Gastrocnemius medialis (tissue), 4 donors: Measurements from ENCODE around the gene GPC4. TPM values are rescaled to one million over a fixed set of nuclear protein-coding genes. Genes with fewer than 3 reads are reported as not detected.

Experiments used
- ATAC-seq, 2 donors: fragments of 150-250 bp; one replicate each; pipeline ENCODE4 v1.9.1; 2016
- DNase-seq, 2 donors: peaks; one replicate each; pipeline ENCODE4 v3.0.0-alpha.2; 2019
- H3K27ac ChIP-seq, 4 donors: fragments of 200-600 bp; sonication (generic); 1 replicate in 1 of 4; 2 replicates in 3 of 4; pipeline ENCODE4 v1.5.1; 2016 to 2018; ENCODE audit warnings: mild to moderate bottlenecking in 2 of 4, moderate library complexity in 1 of 4
- H3K27me3 ChIP-seq, 3 donors: fragments of 200-600 bp; sonication (generic) in 2 of 3; 1 replicate in 1 of 3; 2 replicates in 2 of 3; pipeline versions ENCODE4 v1.5.1 to v1.6.0; 2016 to 2019; ENCODE audit warnings: mild to moderate bottlenecking in 1 of 3, moderate library complexity in 1 of 3
- H3K36me3 ChIP-seq, 2 donors: fragments of 200-600 bp; sonication (generic) in 1 of 2; one replicate each; pipeline ENCODE4 v1.5.1; 2017 to 2018
- H3K4me1 ChIP-seq, 2 donors: fragments of 200-600 bp; sonication (generic) in 1 of 2; one replicate each; pipeline ENCODE4 v1.5.1; 2016 to 2017; ENCODE audit warnings: mild to moderate bottlenecking in 2 of 2
- H3K4me3 ChIP-seq, 4 donors: fragments of 200-600 bp; sonication (generic) in 3 of 4; 1 replicate in 1 of 4; 2 replicates in 3 of 4; pipeline ENCODE4 v1.5.1; 2016 to 2019; ENCODE audit warnings: mild to moderate bottlenecking in 2 of 4
- H3K9me3 ChIP-seq, 3 donors: fragments of 200-600 bp; sonication (generic) in 2 of 3; 1 replicate in 1 of 3; 2 replicates in 2 of 3; pipeline ENCODE4 v1.5.1; 2016 to 2019
- CTCF ChIP-seq, 5 experiments: fragments of 450-650 bp in 3 of 5; fragments of 200-600 bp in 2 of 5; sonication (generic) in 2 of 5; IDR thresholded peaks in 4 of 5; conservative IDR thresholded peaks in 1 of 5; 1 replicate in 4 of 5; 2 replicates in 1 of 5; pipeline ENCODE4 v1.5.1; 2016 to 2019; ENCODE audit warnings: antibody characterized with exemption in 5 of 5, mild to moderate bottlenecking in 3 of 5, moderate library complexity in 3 of 5
- POLR2A ChIP-seq, 2 donors: fragments of 450-650 bp; IDR thresholded peaks; one replicate each; pipeline ENCODE4 v1.6.1; 2017; ENCODE audit warnings: antibody characterized with exemption in 2 of 2, mild to moderate bottlenecking in 2 of 2, moderate library complexity in 2 of 2
- in situ Hi-C, 4 donors: fragments of 200-750 bp; cut with MboI; loops; one replicate each; pipeline versions ENCODE4 v1.15.0 to v1.8.0; 2017; ENCODE audit warnings: low sequenced_read_pairs in 4 of 4
- intact Hi-C: fragments of 100-400 bp; cut with DNase I; formaldehyde crosslinking; loops from one replicate; pipeline ENCODE4 v1.15.1; 2023; ENCODE audit warnings: low total_unique reads
- total RNA-seq, 4 donors: library from RNA; depleted of rRNA; stranded (reverse); fragments of >200 nt; gene quantifications; one replicate each; pipeline versions ENCODE4 v1.1.0 to v1.2.3, GENCODE V29; 2016

Gene GPC4
- total RNA-seq, 4 donors from 2014 or later = 3.1 to 14.9 (median 9.6) TPM

GRCh38 chrX:133306316-133306715, 109.0 kb downstream of the GPC4 start:
- Histone ChIP-seq H3K4me3 (no peak overlapping the region), H3K27me3 (no peaks in the 10 kb centered on the region), H3K27ac (no peak overlapping the region), H3K9me3 (no peaks in the 10 kb centered on the region), H3K36me3 (no peaks in the 10 kb centered on the region), H3K4me1 (peaks cover 5 to 9% of the 10 kb centered on the region in 2 donors)
- DNase-seq (no peak), ATAC-seq (no peak)
- intact Hi-C loops = no loop called here
- TF ChIP-seq POLR2A (IDR thresholded peaks at IDR 0.05) (no peak), CTCF (IDR thresholded peaks at IDR 0.05 in 4 of 5, conservative IDR thresholded peaks at IDR 0.05 in 1 of 5) (no peak)
- in situ Hi-C loops = no loop called here

- no peak for TF ChIP-seq CTCF (IDR thresholded peaks at IDR 0.05 in 4 of 5, conservative IDR thresholded peaks at IDR 0.05 in 1 of 5)
- TF ChIP-seq POLR2A (IDR thresholded peaks at IDR 0.05) = no peak
- Histone ChIP-seq H3K27me3 (no peaks in the 10 kb centered on the region), H3K9me3 (no peaks in the 10 kb centered on the region), H3K4me1 (peaks cover 4 to 5% of the 10 kb centered on the region in 2 donors), H3K4me3 (no peak overlapping the region), H3K36me3 (no peaks in the 10 kb centered on the region), H3K27ac (no peak overlapping the region)
- intact Hi-C loops = no loop called here
- in situ Hi-C loops = no loop called here
- ATAC-seq = no peak
- DNase-seq = no peak
Observed at GRCh38 chrX:133305348-133305747, 109.9 kb downstream of the GPC4 start.

GRCh38 chrX:133302775-133303445, 112.4 kb downstream of the GPC4 start:
- Histone ChIP-seq H3K36me3 (no peaks in the 10 kb centered on the region), H3K27me3 (no peaks in the 10 kb centered on the region), H3K27ac (no peak overlapping the region), H3K4me3 (no peak overlapping the region), H3K9me3 (no peaks in the 10 kb centered on the region), H3K4me1 (peaks cover 0 to 5% of the 10 kb centered on the region in 2 donors)
- in situ Hi-C loops = no loop called here
- ATAC-seq (no peak), DNase-seq (no peak)
- intact Hi-C loops = no loop called here
- TF ChIP-seq POLR2A (IDR thresholded peaks at IDR 0.05) (no peak), CTCF (IDR thresholded peaks at IDR 0.05 in 4 of 5, conservative IDR thresholded peaks at IDR 0.05 in 1 of 5) (no peak)

GRCh38 chrX:133300591-133300990, 114.7 kb downstream of the GPC4 start:
- intact Hi-C loops (no loop called here), in situ Hi-C loops (no loop called here)
- ATAC-seq = no peak
- Histone ChIP-seq H3K9me3 (no peaks in the 10 kb centered on the region), H3K4me1 (no peaks in the 10 kb centered on the region), H3K27me3 (no peaks in the 10 kb centered on the region), H3K4me3 (no peak overlapping the region), H3K27ac (no peak overlapping the region), H3K36me3 (no peaks in the 10 kb centered on the region)
- TF ChIP-seq CTCF (IDR thresholded peaks at IDR 0.05 in 4 of 5, conservative IDR thresholded peaks at IDR 0.05 in 1 of 5) (no peak), POLR2A (IDR thresholded peaks at IDR 0.05) (no peak)
- no peak for DNase-seq

- no peak for ATAC-seq
- TF ChIP-seq CTCF (IDR thresholded peaks at IDR 0.05 in 4 of 5, conservative IDR thresholded peaks at IDR 0.05 in 1 of 5) (no peak), POLR2A (IDR thresholded peaks at IDR 0.05) (no peak)
Observed at GRCh38 chrX:133297284-133297683, 118.0 kb downstream of the GPC4 start.

More at GRCh38 chrX:133297284-133297683, 118.0 kb downstream of the GPC4 start:
- intact Hi-C loops = no loop called here
- in situ Hi-C loops = no loop called here
- no peaks in the 10 kb centered on the region for H3K36me3 ChIP-seq
- DNase-seq = no peak
- H3K4me1 ChIP-seq = no peaks in the 10 kb centered on the region
- H3K27me3 ChIP-seq = no peaks in the 10 kb centered on the region
- H3K9me3 ChIP-seq = no peaks in the 10 kb centered on the region
- no peak overlapping the region for H3K4me3 ChIP-seq
- H3K27ac ChIP-seq = no peak overlapping the region
